ENCODE measurements around the gene ZNF638.
"Not testable (repeated sequence)": the region's sequence is repeated elsewhere in the genome, so short reads cannot be mapped to it uniquely, and the experiment has no call there.

The ZNF638 gene

GRCh38 chr2:71395471-71395870, 63.9 kb downstream of the ZNF638 start:
- in situ Hi-C loops (cut with MboI; ENCODE audit: low sequenced_read_pairs), result no loop called here

GRCh38 chr2:71402427-71402826, 70.8 kb downstream of the ZNF638 start:
- in situ Hi-C loops (cut with MboI; ENCODE audit: low sequenced_read_pairs), result no loop called here

GRCh38 chr2:71409611-71410010, 78.0 kb downstream of the ZNF638 start:
- in situ Hi-C loops (cut with MboI; ENCODE audit: low sequenced_read_pairs), result no loop called here

GRCh38 chr2:71410696-71411095, 79.1 kb downstream of the ZNF638 start:
- in situ Hi-C loops (cut with MboI; ENCODE audit: low sequenced_read_pairs), result no loop called here

GRCh38 chr2:71416866-71417265, 85.3 kb downstream of the ZNF638 start:
- in situ Hi-C loops (cut with MboI; ENCODE audit: low sequenced_read_pairs), result not testable (repeated sequence)

GRCh38 chr2:71417300-71418202, 86.0 kb downstream of the ZNF638 start:
- in situ Hi-C loops (cut with MboI; ENCODE audit: low sequenced_read_pairs), result no loop called here

- in situ Hi-C loops (cut with MboI; ENCODE audit: low sequenced_read_pairs), result no loop called here
Measured at GRCh38 chr2:71419145-71419544, 87.6 kb downstream of the ZNF638 start.

GRCh38 chr2:71419976-71420375, 88.4 kb downstream of the ZNF638 start:
- in situ Hi-C loops (cut with MboI; ENCODE audit: low sequenced_read_pairs), result no loop called here

- in situ Hi-C loops (cut with MboI; ENCODE audit: low sequenced_read_pairs), result no loop called here
Measured at GRCh38 chr2:71422786-71423185, 91.2 kb downstream of the ZNF638 start.

GRCh38 chr2:71423817-71424420, 92.3 kb downstream of the ZNF638 start:
- in situ Hi-C loops (cut with MboI; ENCODE audit: low sequenced_read_pairs), result no loop called here

GRCh38 chr2:71426721-71427120, 95.1 kb downstream of the ZNF638 start:
- in situ Hi-C loops (cut with MboI; ENCODE audit: low sequenced_read_pairs), result no loop called here

- in situ Hi-C loops (cut with MboI; ENCODE audit: low sequenced_read_pairs), result no loop called here
Measured at GRCh38 chr2:71428472-71429383, 97.1 kb downstream of the ZNF638 start.

- in situ Hi-C loops (cut with MboI; ENCODE audit: low sequenced_read_pairs), result not testable (repeated sequence)
Measured at GRCh38 chr2:71445142-71445541, 113.6 kb downstream of the ZNF638 start.

GRCh38 chr2:71446505-71446904, 114.9 kb downstream of the ZNF638 start:
- in situ Hi-C loops (cut with MboI; ENCODE audit: low sequenced_read_pairs), result no loop called here

- in situ Hi-C loops (cut with MboI; ENCODE audit: low sequenced_read_pairs), result no loop called here
Measured at GRCh38 chr2:71449343-71449742, 117.8 kb downstream of the ZNF638 start.

GRCh38 chr2:71451705-71452104, 120.1 kb downstream of the ZNF638 start:
- in situ Hi-C loops (cut with MboI; ENCODE audit: low sequenced_read_pairs), result no loop called here

- in situ Hi-C loops (cut with MboI; ENCODE audit: low sequenced_read_pairs), result no loop called here
Measured at GRCh38 chr2:71452565-71452964, 121.0 kb downstream of the ZNF638 start.

GRCh38 chr2:71453404-71454220, 122.0 kb downstream of the ZNF638 start, which contains the start of gene DYSF:
TSS of gene DYSF (plus strand) at chr2:71453561.
- in situ Hi-C loops (cut with MboI; ENCODE audit: low sequenced_read_pairs), result no loop called here

GRCh38 chr2:71454221-71455010, 122.8 kb downstream of the ZNF638 start:
- in situ Hi-C loops (cut with MboI; ENCODE audit: low sequenced_read_pairs), result no loop called here
